ENCODE results near the gene CLK1. TPM values are rescaled to one million over a fixed set of nuclear protein-coding genes. Genes with fewer than 3 reads are reported as not detected.

The CLK1 gene
- total and polyA plus RNA-seq, 9 of the 15 experiments (the other 6 are each of a cell fraction or from before 2014, with no cell fraction given) = 29.3 to 99.2 (median 47.0) TPM

- TF ChIP-seq HOXB6 (CRISPR knock-in tag; IDR thresholded peaks at IDR 0.05; ENCODE audit: borderline replicate concordance) = no peak
- TF ChIP-seq TAF7 (tag; IDR thresholded peaks at IDR 0.05) = peak; percentile 89
- TF ChIP-seq RBM15 (IDR thresholded peaks at IDR 0.05; ENCODE audit: insufficient read depth, low read length) = no peak
- peak; percentile 91 for TF ChIP-seq EP400 (IDR thresholded peaks at IDR 0.05)
- peak; percentile 70; the same call in 1 of the 2 replicates for TF ChIP-seq NKRF (IDR thresholded peaks at IDR 0.05; ENCODE audit: borderline replicate concordance)
- TF ChIP-seq ZBTB11 (CRISPR knock-in tag; IDR thresholded peaks at IDR 0.05) = peak in 1 of 3 experiments; percentile 77; a peak in 2 of 6 replicates
- no peak for TF ChIP-seq PTTG1 (tag; IDR thresholded peaks at IDR 0.05; ENCODE audit: low read depth)
- no peak for TF ChIP-seq KLF10 (CRISPR knock-in tag; IDR thresholded peaks at IDR 0.05)
- peak in 1 of 2 experiments; percentile 67; a peak in 2 of 4 replicates for TF ChIP-seq ZNF639 (CRISPR knock-in tag; conservative IDR thresholded peaks at IDR 0.05 in 1 of 2, IDR thresholded peaks at IDR 0.05 in 1 of 2)
- TF ChIP-seq EZH2 (IDR thresholded peaks at IDR 0.05; ENCODE audit: borderline replicate concordance, low read depth, low read length) = no peak
- no peak for TF ChIP-seq ELK3 (CRISPR knock-in tag; IDR thresholded peaks at IDR 0.05)
- no peak for TF ChIP-seq MLX (CRISPR knock-in tag; conservative IDR thresholded peaks at IDR 0.05)
- TF ChIP-seq ZNF740 (CRISPR knock-in tag; IDR thresholded peaks at IDR 0.05) = no peak
- TF ChIP-seq ZNF740 (tag; IDR thresholded peaks at IDR 0.05) = no peak
- no peak for TF ChIP-seq ZNF347 (CRISPR knock-in tag; IDR thresholded peaks at IDR 0.05; ENCODE audit: low read depth)
Observed at GRCh38 chr2:200864176-200865034, at the start of gene CLK1 (continued).

All from K562 (cell line).